Thoracic aorta (tissue), 2 donors: ENCODE results near the gene NGLY1. TPM values are rescaled to one million over a fixed set of nuclear protein-coding genes. Genes with fewer than 3 reads are reported as not detected.

Source experiments
- ATAC-seq: fragments of 150-250 bp; one replicate; pipeline ENCODE4 v1.8.0; 2017; ENCODE audit warnings: low read depth; ENCODE audit not compliant: insufficient number of reproducible peaks, low FRiP score
- DNase-seq: peaks from one replicate; pipeline ENCODE4 v3.0.0-alpha.2; 2020; ENCODE audit warnings: low spot score
- H3K27ac ChIP-seq, 2 donors: fragments of 200-600 bp; sonication (generic); 1 replicate in 1 of 2; 2 replicates in 1 of 2; pipeline ENCODE4 v1.5.1; 2016; ENCODE audit warnings: mild to moderate bottlenecking in 2 of 2, moderate library complexity in 2 of 2
- H3K27me3 ChIP-seq: fragments of 200-600 bp; sonication (generic); replicated peaks from 2 replicates; pipeline ENCODE4 v1.6.0; 2016; ENCODE audit warnings: mild to moderate bottlenecking; ENCODE audit not compliant: insufficient read depth
- H3K36me3 ChIP-seq: fragments of 200-600 bp; sonication (generic); one replicate; pipeline ENCODE4 v1.5.1; 2016
- H3K4me1 ChIP-seq, 2 donors: fragments of 200-600 bp; sonication (generic); 1 replicate in 1 of 2; 2 replicates in 1 of 2; pipeline versions ENCODE4 v1.5.1 to v1.6.0; 2016; ENCODE audit warnings: low read depth in 2 of 2, mild to moderate bottlenecking in 1 of 2; ENCODE audit not compliant: control insufficient read depth in 1 of 2
- H3K4me3 ChIP-seq: fragments of 200-600 bp; sonication (generic); 2 replicates; pipeline ENCODE4 v1.5.1; 2016; ENCODE audit warnings: mild to moderate bottlenecking
- H3K9me3 ChIP-seq: fragments of 200-600 bp; sonication (generic); 2 replicates; pipeline ENCODE4 v1.5.1; 2016
- CTCF ChIP-seq: fragments of 200-600 bp; sonication (generic); IDR thresholded peaks from one replicate; pipeline ENCODE4 v1.5.1; 2019; ENCODE audit warnings: antibody characterized with exemption
- total RNA-seq, 2 donors: library from RNA; depleted of rRNA; stranded (reverse); fragments of >200 nt; gene quantifications; one replicate each; pipeline versions ENCODE4 v1.1.0 to v1.2.3, GENCODE V29; 2016

Gene NGLY1
- total RNA-seq, 2 donors from 2014 or later, result 16.5 to 26.9 TPM

GRCh38 chr3:25697553-25697952 is 85.7 kb downstream of the NGLY1 start:
- Histone ChIP-seq H3K27me3 (no peaks in the 10 kb centered on the region), H3K27ac (no peak overlapping the region), H3K9me3 (no peaks in the 10 kb centered on the region), H3K4me1 (no peaks in the 10 kb centered on the region), H3K36me3 (no peaks in the 10 kb centered on the region), H3K4me3 (no peak overlapping the region)
- no peak for TF ChIP-seq CTCF
- ATAC-seq (no peak), DNase-seq (no peak)

- H3K36me3 ChIP-seq, result no peaks in the 10 kb centered on the region
- no peak overlapping the region for H3K27ac ChIP-seq
- TF ChIP-seq CTCF, result no peak
- ATAC-seq (no peak), DNase-seq (no peak)
- H3K27me3 ChIP-seq, result no peaks in the 10 kb centered on the region
- H3K9me3 ChIP-seq, result no peaks in the 10 kb centered on the region
- no peak overlapping the region for H3K4me3 ChIP-seq
- no peaks in the 10 kb centered on the region for H3K4me1 ChIP-seq
These were observed 87.4 kb downstream of the NGLY1 start for GRCh38 chr3:25695731-25696420.

- Histone ChIP-seq H3K4me1 (no peaks in the 10 kb centered on the region), H3K27me3 (no peaks in the 10 kb centered on the region), H3K36me3 (no peaks in the 10 kb centered on the region), H3K9me3 (no peaks in the 10 kb centered on the region), H3K27ac (no peak overlapping the region), H3K4me3 (no peak overlapping the region)
- DNase-seq (no peak), ATAC-seq (no peak)
- TF ChIP-seq CTCF, result no peak
These were observed 90.0 kb downstream of the NGLY1 start for GRCh38 chr3:25693238-25693637.

GRCh38 chr3:25692341-25692740 is 90.9 kb downstream of the NGLY1 start:
- no peak for TF ChIP-seq CTCF
- no peak for DNase-seq
- no peak for ATAC-seq
- H3K4me3 ChIP-seq, result no peak overlapping the region
- H3K27ac ChIP-seq, result no peak overlapping the region
- no peaks in the 10 kb centered on the region for H3K9me3 ChIP-seq
- H3K27me3 ChIP-seq, result no peaks in the 10 kb centered on the region
- no peaks in the 10 kb centered on the region for H3K36me3 ChIP-seq
- no peaks in the 10 kb centered on the region for H3K4me1 ChIP-seq

GRCh38 chr3:25690768-25691533 is 92.3 kb downstream of the NGLY1 start:
- no peaks in the 10 kb centered on the region for H3K4me1 ChIP-seq
- H3K27ac ChIP-seq, result no peak overlapping the region
- TF ChIP-seq CTCF, result no peak
- DNase-seq (no peak), ATAC-seq (no peak)
- no peaks in the 10 kb centered on the region for H3K27me3 ChIP-seq
- no peaks in the 10 kb centered on the region for H3K36me3 ChIP-seq
- H3K9me3 ChIP-seq, result no peaks in the 10 kb centered on the region
- no peak overlapping the region for H3K4me3 ChIP-seq
